Adrenal gland (tissue), 12 donors: Measurements from ENCODE around the gene SCYGR5. TPM values are rescaled to one million over a fixed set of nuclear protein-coding genes. Genes with fewer than 3 reads are reported as not detected.
"Not testable (repeated sequence)": the region's sequence is repeated elsewhere in the genome, so short reads cannot be mapped to it uniquely, and the experiment has no call there.

Source experiments
- DNase-seq, 7 donors: peaks; one replicate each; pipeline ENCODE4 v3.0.0-alpha.2; 2019 to 2020
- H3K27ac ChIP-seq, 5 donors: fragments of 200-600 bp; sonication (generic) in 4 of 5; 1 replicate in 3 of 5; 2 replicates in 2 of 5; pipeline versions ENCODE4 v1.5.1 to v1.8.0; 2016 to 2020; ENCODE audit warnings: mild to moderate bottlenecking in 1 of 5
- H3K27me3 ChIP-seq: fragments of 200-600 bp; 2 replicates; pipeline ENCODE4 v1.8.0; 2021
- H3K36me3 ChIP-seq, 2 donors: fragments of 200-600 bp; replicated peaks in 1 of 2; 1 replicate in 1 of 2; 2 replicates in 1 of 2; pipeline versions ENCODE4 v1.5.1 to v1.8.0; 2018 to 2022
- H3K4me1 ChIP-seq, 2 donors: fragments of 200-600 bp; replicated peaks in 1 of 2; 1 replicate in 1 of 2; 2 replicates in 1 of 2; pipeline versions ENCODE4 v1.5.1 to v1.8.0; 2018 to 2021
- H3K4me3 ChIP-seq, 4 donors: fragments of 200-600 bp; sonication (generic) in 3 of 4; one replicate each; pipeline ENCODE4 v1.5.1; 2016 to 2018
- H3K9me3 ChIP-seq, 3 donors: fragments of 200-600 bp; sonication (generic) in 1 of 3; replicated peaks in 1 of 3; 1 replicate in 2 of 3; 2 replicates in 1 of 3; pipeline versions ENCODE4 v1.5.1 to v1.8.0; 2016 to 2021
- CTCF ChIP-seq, 6 experiments: fragments of 450-650 bp in 4 of 6; fragments of 200-600 bp in 2 of 6; sonication (generic) in 1 of 6; IDR thresholded peaks; 1 replicate in 5 of 6; 2 replicates in 1 of 6; pipeline versions ENCODE4 v1.5.1 to v1.8.0; 2016 to 2021; ENCODE audit warnings: antibody characterized with exemption in 6 of 6, mild to moderate bottlenecking in 2 of 6, moderate library complexity in 1 of 6
- POLR2A ChIP-seq, 2 donors: fragments of 450-650 bp; IDR thresholded peaks; one replicate each; pipeline ENCODE4 v1.6.1; 2017; ENCODE audit warnings: antibody characterized with exemption in 2 of 2, mild to moderate bottlenecking in 2 of 2, moderate library complexity in 1 of 2
- WGBS, 4 donors: extraction: QIAGEN DNeasy Blood & Tissue Kit in 2 of 4; methylation state at CpG; one replicate each; pipeline versions ENCODE4 v1.1.5 to v1.1.7; 2013 to 2017; 5-methylcytosine and 5-hydroxymethylcytosine counted together
- intact Hi-C, 2 donors: fragments of 100-400 bp; cut with DNase I; formaldehyde crosslinking; loops; one replicate each; pipeline versions ENCODE4 v1.14.1 to v1.15.0; 2022 to 2023
- polyA plus RNA-seq, 3 donors: library from polyadenylated mRNA; stranded (reverse); fragments of 200-250 nt in 2 of 3; fragments of 350-450 nt in 1 of 3; fragmentation: Illumina TruSeq in 1 of 3; extraction: RNeasy Lipid Tissue Mini Kit (QIAGEN cat#74804) in 1 of 3; gene quantifications; one replicate each; pipeline ENCODE4 v1.2.3, GENCODE V29; 2013 to 2014
- total RNA-seq, 9 donors: library from RNA; depleted of rRNA in 4 of 9; stranded (reverse); fragments of >200 nt in 4 of 9; fragments of 120-200 nt in 1 of 9; fragmentation: NEBNext Ultra II Directional in 1 of 9; extraction: Animal tissue kit (Norgen Biotek cat#: 25700) in 1 of 9; gene quantifications; one replicate each; pipeline versions ENCODE4 v1.1.0 to v1.2.4, GENCODE V29; 2013 to 2023
- donor health status: healthy with polysubstance abuse.
- donor health status: Bipolar disorder and iron deficiency.
- donor health status: DM: yes; HTN: yes; CAD: no.
- donor health status: DM: no; HTN: no; CAD: no.
- donor health status: DM: no; HTN: no; CAD: no.
- donor health status: DM: yes; HTN: yes; CAD: no.

SCYGR5 gene
- total and polyA plus RNA-seq, 12 donors: not detected

- Histone ChIP-seq H3K4me1 (peaks cover 0 to 12% of the 10 kb centered on the region in 2 donors), H3K27ac (no peak overlapping the region), H3K9me3 (no peaks in the 10 kb centered on the region), H3K27me3 (no peaks in the 10 kb centered on the region), H3K4me3 (no peak overlapping the region), H3K36me3 (no peaks in the 10 kb centered on the region)
- TF ChIP-seq POLR2A (IDR thresholded peaks at IDR 0.05) (no peak), CTCF (IDR thresholded peaks at IDR 0.05) (no peak)
- peak in 1 of 7 donors; percentile 19 for DNase-seq
- WGBS, 4 donors: 16 to 29% (median 26%) methylated on average over 7 of the region's 7 CpGs
- intact Hi-C loops: no loop called here
These were observed 5.5 kb upstream of the SCYGR5 start for GRCh38 chr2:227661025-227661649.

- intact Hi-C loops: no loop called here
- WGBS, 4 donors: 38 to 44% (median 44%) methylated on average over 3 of the region's 3 CpGs
- no peak for DNase-seq
These were observed 4.8 kb upstream of the SCYGR5 start for GRCh38 chr2:227661827-227662226.

GRCh38 chr2:227665189-227665940 is 1.2 kb upstream of the SCYGR5 start:
- no peak overlapping the region for H3K27ac ChIP-seq
- TF ChIP-seq POLR2A (IDR thresholded peaks at IDR 0.05) (no peak), CTCF (IDR thresholded peaks at IDR 0.05) (no peak)
- H3K4me3 ChIP-seq: no peak overlapping the region
- no peaks in the 10 kb centered on the region for H3K9me3 ChIP-seq
- H3K36me3 ChIP-seq: no peaks in the 10 kb centered on the region
- DNase-seq: no peak
- no peaks in the 10 kb centered on the region for H3K27me3 ChIP-seq
- peaks cover 0 to 9% of the 10 kb centered on the region in 2 donors for H3K4me1 ChIP-seq
- 80 to 91% (median 84%) methylated on average over 6 of the region's 6 CpGs for WGBS, 4 donors
- intact Hi-C loops: no loop called here

More at GRCh38 chr2:227661827-227662226, 4.8 kb upstream of the SCYGR5 start:
- TF ChIP-seq CTCF (IDR thresholded peaks at IDR 0.05) (no peak), POLR2A (IDR thresholded peaks at IDR 0.05) (no peak)
- no peaks in the 10 kb centered on the region for H3K27me3 ChIP-seq
- H3K9me3 ChIP-seq: no peaks in the 10 kb centered on the region
- H3K36me3 ChIP-seq: no peaks in the 10 kb centered on the region
- no peak overlapping the region for H3K4me3 ChIP-seq
- no peak overlapping the region for H3K27ac ChIP-seq
- H3K4me1 ChIP-seq: peaks cover 0 to 12% of the 10 kb centered on the region in 2 donors

GRCh38 chr2:227671170-227671905 is 4.7 kb downstream of the SCYGR5 start:
- TF ChIP-seq CTCF (IDR thresholded peaks at IDR 0.05) (no peak), POLR2A (IDR thresholded peaks at IDR 0.05) (no peak)
- intact Hi-C loops: no loop called here
- Histone ChIP-seq H3K9me3 (no peaks in the 10 kb centered on the region), H3K27ac (no peak overlapping the region), H3K4me1 (no peaks in the 10 kb centered on the region), H3K36me3 (no peaks in the 10 kb centered on the region), H3K4me3 (no peak overlapping the region), H3K27me3 (no peaks in the 10 kb centered on the region)
- 64 to 73% (median 68%) methylated on average over 3 of the region's 3 CpGs for WGBS, 4 donors
- DNase-seq: no peak

GRCh38 chr2:227673620-227674019 is 7.0 kb downstream of the SCYGR5 start:
- H3K4me3 ChIP-seq, H3K4me1 ChIP-seq, H3K36me3 ChIP-seq, DNase-seq, H3K27me3 ChIP-seq, H3K9me3 ChIP-seq, intact Hi-C loops, H3K27ac ChIP-seq: not testable (repeated sequence)
- 73 to 86% (median 79%) methylated on average over 5 of the region's 5 CpGs for WGBS, 4 donors
